Uterus (tissue), 2 donors: ENCODE results near the gene SLBP.

Experiments used
- POLR2A ChIP-seq, 2 donors: fragments of 450-650 bp; IDR thresholded peaks; one replicate each; pipeline ENCODE4 v1.6.1; 2016; ENCODE audit warnings: antibody characterized with exemption in 2 of 2, mild to moderate bottlenecking in 1 of 2, moderate library complexity in 1 of 2
- TF ChIP-seq, protein P1 (sequence below), 4 experiments: fragments of 200-600 bp in 2 of 4; fragments of 450-650 bp in 2 of 4; sonication (generic) in 2 of 4; IDR thresholded peaks; one replicate each; pipeline ENCODE4 v1.5.1; 2016 to 2019; ENCODE audit warnings: antibody characterized with exemption in 4 of 4, mild to moderate bottlenecking in 2 of 4, moderate library complexity in 1 of 4

DNA sequence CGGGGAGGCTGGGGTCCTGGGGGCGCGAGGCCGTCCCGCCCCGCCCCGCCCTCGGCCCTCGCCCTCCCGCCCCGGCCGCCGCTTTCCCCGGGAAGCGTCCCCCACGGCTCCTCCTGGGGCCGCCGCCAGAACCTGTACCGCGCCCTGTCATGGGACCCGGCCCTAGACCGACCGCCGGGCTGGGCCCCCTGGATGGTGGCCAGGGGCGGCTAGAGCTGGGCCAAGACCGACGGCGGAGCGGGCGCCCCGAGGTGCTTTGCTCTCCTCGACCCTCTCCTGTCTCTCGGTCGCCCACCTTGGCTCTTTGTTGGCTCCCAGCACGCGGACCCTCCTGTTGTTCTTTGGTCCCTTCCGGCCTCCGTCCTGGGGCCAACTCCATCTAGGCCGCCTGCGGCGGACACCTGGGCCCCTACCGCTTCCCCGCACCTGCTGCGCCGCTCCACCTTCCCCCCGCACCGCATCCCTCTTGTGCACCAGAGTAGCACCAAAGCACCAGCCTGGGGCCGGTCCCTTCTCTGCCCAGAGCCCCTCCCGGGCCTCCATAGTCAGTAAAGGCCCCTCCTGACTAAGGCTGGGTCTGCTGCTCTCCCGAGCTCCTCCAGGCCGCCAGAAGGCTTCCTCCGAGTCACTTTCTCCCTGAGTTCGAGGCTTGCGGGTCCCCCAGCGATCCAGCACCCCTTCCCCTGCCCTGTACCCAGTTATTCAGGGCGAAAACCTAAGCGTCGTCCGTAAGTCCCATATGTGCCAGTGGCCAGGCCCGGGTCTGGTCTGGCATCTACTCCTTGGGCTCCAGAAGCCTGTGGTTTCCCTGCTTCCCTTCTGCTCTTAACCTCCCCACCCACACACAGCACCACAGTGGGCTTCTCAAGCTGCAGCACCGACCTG lies 9.8 kb upstream of the SLBP start:
- TF ChIP-seq, protein P1, sequence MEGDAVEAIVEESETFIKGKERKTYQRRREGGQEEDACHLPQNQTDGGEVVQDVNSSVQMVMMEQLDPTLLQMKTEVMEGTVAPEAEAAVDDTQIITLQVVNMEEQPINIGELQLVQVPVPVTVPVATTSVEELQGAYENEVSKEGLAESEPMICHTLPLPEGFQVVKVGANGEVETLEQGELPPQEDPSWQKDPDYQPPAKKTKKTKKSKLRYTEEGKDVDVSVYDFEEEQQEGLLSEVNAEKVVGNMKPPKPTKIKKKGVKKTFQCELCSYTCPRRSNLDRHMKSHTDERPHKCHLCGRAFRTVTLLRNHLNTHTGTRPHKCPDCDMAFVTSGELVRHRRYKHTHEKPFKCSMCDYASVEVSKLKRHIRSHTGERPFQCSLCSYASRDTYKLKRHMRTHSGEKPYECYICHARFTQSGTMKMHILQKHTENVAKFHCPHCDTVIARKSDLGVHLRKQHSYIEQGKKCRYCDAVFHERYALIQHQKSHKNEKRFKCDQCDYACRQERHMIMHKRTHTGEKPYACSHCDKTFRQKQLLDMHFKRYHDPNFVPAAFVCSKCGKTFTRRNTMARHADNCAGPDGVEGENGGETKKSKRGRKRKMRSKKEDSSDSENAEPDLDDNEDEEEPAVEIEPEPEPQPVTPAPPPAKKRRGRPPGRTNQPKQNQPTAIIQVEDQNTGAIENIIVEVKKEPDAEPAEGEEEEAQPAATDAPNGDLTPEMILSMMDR (IDR thresholded peaks at IDR 0.05), result no peak
- no peak for TF ChIP-seq POLR2A (IDR thresholded peaks at IDR 0.05)
